H1 (cell line): Measurements from ENCODE around the gene USP50. TPM values are rescaled to one million over a fixed set of nuclear protein-coding genes. Genes with fewer than 3 reads are reported as not detected.

Experiments
- SIX5 ChIP-seq: IDR thresholded peaks from 2 replicates; pipeline ENCODE4 v1.6.1; 2011; ENCODE audit warnings: mild to moderate bottlenecking, low read depth, low read length
- polyA plus RNA-seq, 7 experiments: library from polyadenylated mRNA; depleted of rRNA in 3 of 7; stranded (reverse) in 5 of 7; unstranded in 2 of 7; fragments of >200 nt in 5 of 7; fragments of 200-250 nt in 2 of 7; gene quantifications; 1 replicate in 5 of 7; 2 replicates in 1 of 7; 4 replicates in 1 of 7; pipeline versions ENCODE4 v1.2.1 to v1.2.3, GENCODE V29; 2011 to 2013; ENCODE audit warnings: missing spikeins in 2 of 7, mixed read lengths in 2 of 7
- total RNA-seq: library from RNA; stranded (reverse); fragmentation: NEBNext Ultra II Directional; extraction: Animal tissue kit (Norgen Biotek cat#: 25700); gene quantifications from 2 replicates; pipeline ENCODE4 v1.2.1, GENCODE V29; 2021
- TF ChIP-seq, protein P1 (sequence below): fragments of 300-600 bp; sonication (generic); IDR thresholded peaks from 2 replicates; pipeline ENCODE4 v1.7.1; 2012; ENCODE audit warnings: low read length, moderate library complexity, mild to moderate bottlenecking, inconsistent platforms; ENCODE audit not compliant: insufficient replicate concordance

The USP50 gene
- total and polyA plus RNA-seq, 2 of the 8 experiments (the other 6 are each of a cell fraction or from before 2014, with no cell fraction given) = not detected

DNA sequence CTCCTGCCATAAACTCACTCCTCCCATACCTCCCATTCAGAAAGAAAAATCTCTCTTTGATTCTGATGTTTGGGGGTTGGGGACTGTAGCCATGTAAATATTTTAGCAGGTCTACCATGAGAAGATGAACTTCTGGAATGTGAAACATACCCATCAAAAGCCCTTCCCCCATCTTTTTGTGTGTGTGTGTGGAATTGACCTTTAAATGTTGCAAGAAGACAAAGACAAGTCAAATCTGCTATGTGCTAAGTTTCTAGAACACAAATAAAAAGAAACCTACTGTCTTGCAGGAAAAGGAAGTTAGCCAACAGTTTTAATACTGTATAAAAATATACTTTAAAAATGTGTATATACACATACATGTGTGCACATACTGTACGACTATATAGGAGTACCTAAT, 29.7 kb upstream of the USP50 start (continued):
- TF ChIP-seq, protein P1, sequence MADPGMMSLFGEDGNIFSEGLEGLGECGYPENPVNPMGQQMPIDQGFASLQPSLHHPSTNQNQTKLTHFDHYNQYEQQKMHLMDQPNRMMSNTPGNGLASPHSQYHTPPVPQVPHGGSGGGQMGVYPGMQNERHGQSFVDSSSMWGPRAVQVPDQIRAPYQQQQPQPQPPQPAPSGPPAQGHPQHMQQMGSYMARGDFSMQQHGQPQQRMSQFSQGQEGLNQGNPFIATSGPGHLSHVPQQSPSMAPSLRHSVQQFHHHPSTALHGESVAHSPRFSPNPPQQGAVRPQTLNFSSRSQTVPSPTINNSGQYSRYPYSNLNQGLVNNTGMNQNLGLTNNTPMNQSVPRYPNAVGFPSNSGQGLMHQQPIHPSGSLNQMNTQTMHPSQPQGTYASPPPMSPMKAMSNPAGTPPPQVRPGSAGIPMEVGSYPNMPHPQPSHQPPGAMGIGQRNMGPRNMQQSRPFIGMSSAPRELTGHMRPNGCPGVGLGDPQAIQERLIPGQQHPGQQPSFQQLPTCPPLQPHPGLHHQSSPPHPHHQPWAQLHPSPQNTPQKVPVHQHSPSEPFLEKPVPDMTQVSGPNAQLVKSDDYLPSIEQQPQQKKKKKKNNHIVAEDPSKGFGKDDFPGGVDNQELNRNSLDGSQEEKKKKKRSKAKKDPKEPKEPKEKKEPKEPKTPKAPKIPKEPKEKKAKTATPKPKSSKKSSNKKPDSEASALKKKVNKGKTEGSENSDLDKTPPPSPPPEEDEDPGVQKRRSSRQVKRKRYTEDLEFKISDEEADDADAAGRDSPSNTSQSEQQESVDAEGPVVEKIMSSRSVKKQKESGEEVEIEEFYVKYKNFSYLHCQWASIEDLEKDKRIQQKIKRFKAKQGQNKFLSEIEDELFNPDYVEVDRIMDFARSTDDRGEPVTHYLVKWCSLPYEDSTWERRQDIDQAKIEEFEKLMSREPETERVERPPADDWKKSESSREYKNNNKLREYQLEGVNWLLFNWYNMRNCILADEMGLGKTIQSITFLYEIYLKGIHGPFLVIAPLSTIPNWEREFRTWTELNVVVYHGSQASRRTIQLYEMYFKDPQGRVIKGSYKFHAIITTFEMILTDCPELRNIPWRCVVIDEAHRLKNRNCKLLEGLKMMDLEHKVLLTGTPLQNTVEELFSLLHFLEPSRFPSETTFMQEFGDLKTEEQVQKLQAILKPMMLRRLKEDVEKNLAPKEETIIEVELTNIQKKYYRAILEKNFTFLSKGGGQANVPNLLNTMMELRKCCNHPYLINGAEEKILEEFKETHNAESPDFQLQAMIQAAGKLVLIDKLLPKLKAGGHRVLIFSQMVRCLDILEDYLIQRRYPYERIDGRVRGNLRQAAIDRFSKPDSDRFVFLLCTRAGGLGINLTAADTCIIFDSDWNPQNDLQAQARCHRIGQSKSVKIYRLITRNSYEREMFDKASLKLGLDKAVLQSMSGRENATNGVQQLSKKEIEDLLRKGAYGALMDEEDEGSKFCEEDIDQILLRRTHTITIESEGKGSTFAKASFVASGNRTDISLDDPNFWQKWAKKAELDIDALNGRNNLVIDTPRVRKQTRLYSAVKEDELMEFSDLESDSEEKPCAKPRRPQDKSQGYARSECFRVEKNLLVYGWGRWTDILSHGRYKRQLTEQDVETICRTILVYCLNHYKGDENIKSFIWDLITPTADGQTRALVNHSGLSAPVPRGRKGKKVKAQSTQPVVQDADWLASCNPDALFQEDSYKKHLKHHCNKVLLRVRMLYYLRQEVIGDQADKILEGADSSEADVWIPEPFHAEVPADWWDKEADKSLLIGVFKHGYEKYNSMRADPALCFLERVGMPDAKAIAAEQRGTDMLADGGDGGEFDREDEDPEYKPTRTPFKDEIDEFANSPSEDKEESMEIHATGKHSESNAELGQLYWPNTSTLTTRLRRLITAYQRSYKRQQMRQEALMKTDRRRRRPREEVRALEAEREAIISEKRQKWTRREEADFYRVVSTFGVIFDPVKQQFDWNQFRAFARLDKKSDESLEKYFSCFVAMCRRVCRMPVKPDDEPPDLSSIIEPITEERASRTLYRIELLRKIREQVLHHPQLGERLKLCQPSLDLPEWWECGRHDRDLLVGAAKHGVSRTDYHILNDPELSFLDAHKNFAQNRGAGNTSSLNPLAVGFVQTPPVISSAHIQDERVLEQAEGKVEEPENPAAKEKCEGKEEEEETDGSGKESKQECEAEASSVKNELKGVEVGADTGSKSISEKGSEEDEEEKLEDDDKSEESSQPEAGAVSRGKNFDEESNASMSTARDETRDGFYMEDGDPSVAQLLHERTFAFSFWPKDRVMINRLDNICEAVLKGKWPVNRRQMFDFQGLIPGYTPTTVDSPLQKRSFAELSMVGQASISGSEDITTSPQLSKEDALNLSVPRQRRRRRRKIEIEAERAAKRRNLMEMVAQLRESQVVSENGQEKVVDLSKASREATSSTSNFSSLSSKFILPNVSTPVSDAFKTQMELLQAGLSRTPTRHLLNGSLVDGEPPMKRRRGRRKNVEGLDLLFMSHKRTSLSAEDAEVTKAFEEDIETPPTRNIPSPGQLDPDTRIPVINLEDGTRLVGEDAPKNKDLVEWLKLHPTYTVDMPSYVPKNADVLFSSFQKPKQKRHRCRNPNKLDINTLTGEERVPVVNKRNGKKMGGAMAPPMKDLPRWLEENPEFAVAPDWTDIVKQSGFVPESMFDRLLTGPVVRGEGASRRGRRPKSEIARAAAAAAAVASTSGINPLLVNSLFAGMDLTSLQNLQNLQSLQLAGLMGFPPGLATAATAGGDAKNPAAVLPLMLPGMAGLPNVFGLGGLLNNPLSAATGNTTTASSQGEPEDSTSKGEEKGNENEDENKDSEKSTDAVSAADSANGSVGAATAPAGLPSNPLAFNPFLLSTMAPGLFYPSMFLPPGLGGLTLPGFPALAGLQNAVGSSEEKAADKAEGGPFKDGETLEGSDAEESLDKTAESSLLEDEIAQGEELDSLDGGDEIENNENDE = no peak
- TF ChIP-seq SIX5 = no peak
